ENCODE measurements around the gene FAM107B. TPM values are rescaled to one million over a fixed set of nuclear protein-coding genes. Genes with fewer than 3 reads are reported as not detected.

FAM107B gene
- total RNA-seq, 1 donor from 2014 or later, result 39.0 TPM

GRCh38 chr10:14550471-14550981, 224.2 kb downstream of the FAM107B start:
- DNase-seq (ENCODE audit: low read depth, low spot score), result no peak
- Mint-ChIP-seq H3K9me3 (no peaks in the 10 kb centered on the region), H3K36me3 (ENCODE audit: low read depth) (peaks cover 2% of the 10 kb centered on the region), H3K4me3 (no peak overlapping the region), H3K27ac (ENCODE audit: unreplicated experiment) (no peak overlapping the region), H3K27me3 (ENCODE audit: low read depth) (no peaks in the 10 kb centered on the region), H3K4me1 (peaks cover 18% of the 10 kb centered on the region)
- TF ChIP-seq, protein P1, sequence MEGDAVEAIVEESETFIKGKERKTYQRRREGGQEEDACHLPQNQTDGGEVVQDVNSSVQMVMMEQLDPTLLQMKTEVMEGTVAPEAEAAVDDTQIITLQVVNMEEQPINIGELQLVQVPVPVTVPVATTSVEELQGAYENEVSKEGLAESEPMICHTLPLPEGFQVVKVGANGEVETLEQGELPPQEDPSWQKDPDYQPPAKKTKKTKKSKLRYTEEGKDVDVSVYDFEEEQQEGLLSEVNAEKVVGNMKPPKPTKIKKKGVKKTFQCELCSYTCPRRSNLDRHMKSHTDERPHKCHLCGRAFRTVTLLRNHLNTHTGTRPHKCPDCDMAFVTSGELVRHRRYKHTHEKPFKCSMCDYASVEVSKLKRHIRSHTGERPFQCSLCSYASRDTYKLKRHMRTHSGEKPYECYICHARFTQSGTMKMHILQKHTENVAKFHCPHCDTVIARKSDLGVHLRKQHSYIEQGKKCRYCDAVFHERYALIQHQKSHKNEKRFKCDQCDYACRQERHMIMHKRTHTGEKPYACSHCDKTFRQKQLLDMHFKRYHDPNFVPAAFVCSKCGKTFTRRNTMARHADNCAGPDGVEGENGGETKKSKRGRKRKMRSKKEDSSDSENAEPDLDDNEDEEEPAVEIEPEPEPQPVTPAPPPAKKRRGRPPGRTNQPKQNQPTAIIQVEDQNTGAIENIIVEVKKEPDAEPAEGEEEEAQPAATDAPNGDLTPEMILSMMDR (conservative IDR thresholded peaks at IDR 0.05), result no peak

DNA sequence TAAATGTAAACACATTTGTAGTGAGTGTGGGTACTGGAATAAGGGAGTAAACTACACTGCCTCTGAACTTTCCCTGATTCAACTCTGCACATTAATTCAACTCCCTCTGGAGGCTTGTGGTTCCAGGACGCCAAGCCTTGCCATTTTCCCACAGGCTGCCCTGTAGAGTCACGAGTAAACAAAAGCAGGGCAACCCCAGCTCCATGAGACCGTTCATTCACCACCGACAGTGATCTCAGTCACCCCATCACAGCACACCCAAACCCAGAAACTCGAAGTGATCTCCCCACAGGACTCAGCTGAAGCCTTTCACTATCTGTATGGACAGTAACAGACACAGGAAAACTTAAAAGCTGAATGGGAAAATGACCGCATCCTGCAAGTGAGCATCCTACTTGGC, 225.2 kb downstream of the FAM107B start:
- H3K9me3 Mint-ChIP-seq, result no peaks in the 10 kb centered on the region
- no peak overlapping the region for H3K4me3 Mint-ChIP-seq
- no peak overlapping the region for H3K27ac Mint-ChIP-seq (ENCODE audit: unreplicated experiment)
- no peak for DNase-seq (ENCODE audit: low read depth, low spot score)
- H3K27me3 Mint-ChIP-seq (ENCODE audit: low read depth), result no peaks in the 10 kb centered on the region
- TF ChIP-seq, protein P1 (conservative IDR thresholded peaks at IDR 0.05), result no peak
- peaks cover 2% of the 10 kb centered on the region for H3K36me3 Mint-ChIP-seq (ENCODE audit: low read depth)
- H3K4me1 Mint-ChIP-seq, result peaks cover 14% of the 10 kb centered on the region

- no peak for DNase-seq (ENCODE audit: low read depth, low spot score)
- Mint-ChIP-seq H3K9me3 (no peaks in the 10 kb centered on the region), H3K4me1 (peaks cover 9% of the 10 kb centered on the region), H3K27ac (ENCODE audit: unreplicated experiment) (no peak overlapping the region), H3K4me3 (no peak overlapping the region), H3K36me3 (ENCODE audit: low read depth) (peaks cover 2% of the 10 kb centered on the region), H3K27me3 (ENCODE audit: low read depth) (no peaks in the 10 kb centered on the region)
- TF ChIP-seq, protein P1 (conservative IDR thresholded peaks at IDR 0.05), result no peak
Measured at GRCh38 chr10:14548970-14549369, 225.7 kb downstream of the FAM107B start.

DNA sequence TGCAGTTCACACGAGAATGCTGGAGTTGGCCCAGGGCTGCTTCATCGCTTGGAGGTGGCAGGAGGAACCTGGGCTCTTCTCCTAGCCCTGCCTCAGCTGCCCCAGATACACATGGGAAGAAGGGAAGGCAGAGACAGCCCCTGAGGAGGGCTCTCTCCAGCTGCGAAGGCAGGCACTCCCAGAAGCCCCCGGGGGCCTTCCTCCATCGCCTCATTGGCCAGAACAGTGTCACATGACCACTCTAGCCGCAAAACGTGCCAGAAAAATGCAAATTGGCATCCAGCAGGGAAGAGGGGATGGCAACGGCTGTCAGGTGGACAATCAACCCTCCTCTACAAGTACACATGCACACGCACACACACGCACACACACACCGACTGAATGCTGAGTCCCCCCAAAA, 226.2 kb downstream of the FAM107B start:
- Mint-ChIP-seq H3K4me3 (no peak overlapping the region), H3K4me1 (peaks cover 9% of the 10 kb centered on the region), H3K27ac (ENCODE audit: unreplicated experiment) (no peak overlapping the region), H3K27me3 (ENCODE audit: low read depth) (no peaks in the 10 kb centered on the region), H3K9me3 (no peaks in the 10 kb centered on the region), H3K36me3 (ENCODE audit: low read depth) (peaks cover 2% of the 10 kb centered on the region)
- DNase-seq (ENCODE audit: low read depth, low spot score), result no peak
- TF ChIP-seq, protein P1 (conservative IDR thresholded peaks at IDR 0.05), result no peak

- DNase-seq (ENCODE audit: low read depth, low spot score), result no peak
- TF ChIP-seq, protein P1 (conservative IDR thresholded peaks at IDR 0.05), result peak; percentile 34
- H3K4me3 Mint-ChIP-seq, result no peak overlapping the region
- H3K27ac Mint-ChIP-seq (ENCODE audit: unreplicated experiment), result peak overlapping the region; percentile 70
- no peaks in the 10 kb centered on the region for H3K9me3 Mint-ChIP-seq
- peaks cover 2% of the 10 kb centered on the region for H3K36me3 Mint-ChIP-seq (ENCODE audit: low read depth)
- no peaks in the 10 kb centered on the region for H3K27me3 Mint-ChIP-seq (ENCODE audit: low read depth)
- peaks cover 9% of the 10 kb centered on the region for H3K4me1 Mint-ChIP-seq
Measured at GRCh38 chr10:14547816-14548215, 226.9 kb downstream of the FAM107B start.

Data from neural crest cell (in vitro differentiated cells).